DND-41 (cell line): ENCODE data around the gene CEMIP.

Source experiments
- CTCF ChIP-seq: IDR thresholded peaks from 2 replicates; pipeline ENCODE4 v1.5.1; 2012; ENCODE audit warnings: borderline replicate concordance, low read length, moderate library complexity, mild to moderate bottlenecking; ENCODE audit not compliant: poor library complexity, severe bottlenecking; ENCODE audit errors: extremely low read depth
- EZH2 ChIP-seq: IDR thresholded peaks from 3 replicates; pipeline ENCODE4 v1.6.1; 2012; ENCODE audit warnings: borderline replicate concordance, low read depth, mild to moderate bottlenecking, moderate library complexity, low read length, inconsistent platforms; ENCODE audit not compliant: severe bottlenecking

DNA sequence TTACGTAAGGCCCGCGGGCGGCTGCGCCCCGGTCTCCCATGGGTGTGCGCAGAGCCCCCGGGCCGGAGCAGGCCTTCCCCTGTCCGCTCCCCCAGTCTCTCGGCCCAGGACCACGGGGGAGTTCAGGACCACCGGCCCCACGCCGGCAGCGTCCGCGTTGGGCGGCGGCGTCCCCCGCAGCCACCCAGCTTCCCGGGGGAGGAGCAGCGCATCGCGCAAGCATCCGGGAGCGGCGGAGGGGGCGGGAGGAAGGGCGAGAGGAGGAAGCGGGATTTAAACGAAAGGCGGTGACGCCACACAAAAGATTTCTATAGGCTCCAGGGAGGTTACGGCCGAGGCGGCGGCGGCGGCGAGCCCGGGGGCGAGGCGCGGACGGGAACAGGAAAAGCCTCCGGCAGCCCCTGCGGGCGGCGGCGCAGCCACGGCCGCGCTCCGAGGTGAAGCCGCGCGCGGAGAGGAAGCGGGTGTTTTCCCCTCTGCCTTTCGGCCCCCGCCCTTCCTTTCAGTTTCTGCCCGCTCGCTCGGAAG, 221.5 kb downstream of the CEMIP start, which contains the start of gene TLNRD1:
- TF ChIP-seq CTCF (no peak), EZH2 (no peak)
